Heart right ventricle (tissue), 16 donors: ENCODE measurements around the gene FBXO2. TPM values are rescaled to one million over a fixed set of nuclear protein-coding genes. Genes with fewer than 3 reads are reported as not detected.
A peak's percentile ranks its signal among the peaks of the same experiment; 100 is the strongest.

Source experiments
- ATAC-seq, 8 donors: fragments of 200-7000 bp; cut with Tn5 transposase; one replicate each; pipeline ENCODE4 v1.9.1; 2020; ENCODE audit warnings: mild to moderate bottlenecking in 8 of 8, moderate library complexity in 8 of 8, moderate number of reproducible peaks in 1 of 8
- DNase-seq, 2 donors: peaks; one replicate each; pipeline ENCODE4 v3.0.0-alpha.2; 2020
- H3K27ac ChIP-seq, 10 donors: fragments of 200-600 bp; sonication (generic) in 2 of 10; one replicate each; pipeline versions ENCODE4 v1.5.0 to v1.8.0; 2020 to 2022; ENCODE audit warnings: mild to moderate bottlenecking in 3 of 10
- H3K27me3 ChIP-seq, 7 donors: fragments of 200-600 bp; one replicate each; pipeline ENCODE4 v1.8.0; 2021 to 2022; ENCODE audit warnings: mild to moderate bottlenecking in 2 of 7
- H3K36me3 ChIP-seq, 9 donors: fragments of 200-600 bp; sonication (generic) in 1 of 9; one replicate each; pipeline versions ENCODE4 v1.5.0 to v1.8.0; 2020 to 2022; ENCODE audit warnings: mild to moderate bottlenecking in 2 of 9
- H3K4me1 ChIP-seq, 9 donors: fragments of 200-600 bp; sonication (generic) in 1 of 9; one replicate each; pipeline versions ENCODE4 v1.5.0 to v1.8.0; 2020 to 2022; ENCODE audit warnings: mild to moderate bottlenecking in 4 of 9
- H3K4me3 ChIP-seq, 10 donors: fragments of 200-600 bp; sonication (generic) in 2 of 10; one replicate each; pipeline versions ENCODE4 v1.5.0 to v1.8.0; 2020 to 2022; ENCODE audit warnings: mild to moderate bottlenecking in 7 of 10, moderate library complexity in 2 of 10
- H3K9me3 ChIP-seq, 11 donors: fragments of 200-600 bp in 10 of 11; sonication (generic) in 2 of 11; one replicate each; pipeline versions ENCODE4 v1.5.0 to v1.8.0; 2013 to 2022; ENCODE audit warnings: mild to moderate bottlenecking in 2 of 11, control low read depth in 1 of 11, moderate library complexity in 1 of 11
- WGBS, 2 donors: extraction: QIAGEN DNeasy Blood & Tissue Kit; methylation state at CpG; one replicate each; pipeline ENCODE4 v1.1.7; 2013; ENCODE audit warnings: inconsistent platforms in 1 of 2; 5-methylcytosine and 5-hydroxymethylcytosine counted together
- intact Hi-C, 10 donors: fragments of 100-400 bp; cut with DNase I; formaldehyde crosslinking; loops; one replicate each; pipeline versions ENCODE4 v1.11.1 to v1.14.2; 2022
- polyA plus RNA-seq, 2 donors: library from polyadenylated mRNA; stranded (reverse); fragments of 200-250 nt; gene quantifications; one replicate each; pipeline ENCODE4 v1.2.3, GENCODE V29; 2013
- total RNA-seq, 10 donors: library from RNA; stranded (reverse); fragmentation: NEBNext Ultra II Directional in 3 of 10; extraction: Animal tissue kit (Norgen Biotek cat#: 25700) in 3 of 10; gene quantifications; one replicate each; pipeline versions ENCODE4 v1.2.1 to v1.2.4, GENCODE V29; 2021 to 2023
- TF ChIP-seq, protein P1 (sequence below), 9 donors: fragments of 200-600 bp; sonication (generic) in 2 of 9; IDR thresholded peaks; one replicate each; pipeline versions ENCODE4 v1.5.0 to v1.8.0; 2021 to 2022; ENCODE audit warnings: antibody characterized with exemption in 9 of 9, mild to moderate bottlenecking in 5 of 9, moderate library complexity in 1 of 9
- donor health status: Arrhythmogenic right ventricular cardiomyopathy.
- donor health status: ischemic (EF 13 %, LVEDD 7.1; RV severe dilation, severe dysfunction).
- donor health status: healthy with polysubstance abuse.
- donor health status: DM: no; HTN: yes; CAD: no.
- donor health status: DM: no; HTN: no; CAD: no.
- donor health status: ischemic (EF 25% LVEDD 6.9; RV normal size, moderate dysfunction).
- donor health status: ischemic (EF 25% LVEDD 5.7; RV mildly dilated, moderate dysfunction).
- donor health status: healthy.
- donor health status: DM: yes; HTN: yes; CAD: no.
- donor health status: Ischemic cardiomyopathy.
- donor health status: ischemic (EF 35%, LVEDD 5.7; RV mildly dilated, moderate dysfunction).
- donor health status: nonischemic (EF 11% LVEDD 7.7; RV severe dilation, severe dysfunction).
- donor health status: DM: yes; HTN: yes; CAD: no.
- donor health status: PGD.
- donor health status: ischemic (EF 29% LVEDD 5.4; RV normal size, mild dysfunction).
- donor health status: nonischemic (EF 23%, LVEDD 6.1; RV moderate dilation, normal function).

The FBXO2 gene
- total and polyA plus RNA-seq, 12 donors, result 0.70 to 5.5 (median 2.0) TPM

DNA sequence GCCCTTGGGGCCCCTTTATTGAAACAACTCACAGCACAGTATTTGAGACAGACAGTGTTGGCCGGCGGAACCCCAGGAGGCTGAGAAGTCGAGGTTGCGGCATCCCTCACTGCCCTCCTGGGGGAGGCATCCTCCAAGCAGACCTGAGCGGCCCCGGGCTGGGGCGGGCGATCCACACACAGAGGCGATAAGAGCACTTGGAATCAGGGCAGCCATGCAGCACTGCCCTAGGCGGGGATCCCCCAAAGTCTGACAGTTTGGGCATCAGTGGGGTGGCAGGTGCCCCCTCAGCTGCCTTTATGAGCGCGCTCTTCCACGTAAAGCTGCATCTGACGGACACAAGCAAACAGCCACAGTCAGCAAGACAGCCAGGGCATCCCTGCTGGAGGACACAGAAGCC is 20.3 kb upstream of the FBXO2 start:
- DNase-seq, result no peak

DNA sequence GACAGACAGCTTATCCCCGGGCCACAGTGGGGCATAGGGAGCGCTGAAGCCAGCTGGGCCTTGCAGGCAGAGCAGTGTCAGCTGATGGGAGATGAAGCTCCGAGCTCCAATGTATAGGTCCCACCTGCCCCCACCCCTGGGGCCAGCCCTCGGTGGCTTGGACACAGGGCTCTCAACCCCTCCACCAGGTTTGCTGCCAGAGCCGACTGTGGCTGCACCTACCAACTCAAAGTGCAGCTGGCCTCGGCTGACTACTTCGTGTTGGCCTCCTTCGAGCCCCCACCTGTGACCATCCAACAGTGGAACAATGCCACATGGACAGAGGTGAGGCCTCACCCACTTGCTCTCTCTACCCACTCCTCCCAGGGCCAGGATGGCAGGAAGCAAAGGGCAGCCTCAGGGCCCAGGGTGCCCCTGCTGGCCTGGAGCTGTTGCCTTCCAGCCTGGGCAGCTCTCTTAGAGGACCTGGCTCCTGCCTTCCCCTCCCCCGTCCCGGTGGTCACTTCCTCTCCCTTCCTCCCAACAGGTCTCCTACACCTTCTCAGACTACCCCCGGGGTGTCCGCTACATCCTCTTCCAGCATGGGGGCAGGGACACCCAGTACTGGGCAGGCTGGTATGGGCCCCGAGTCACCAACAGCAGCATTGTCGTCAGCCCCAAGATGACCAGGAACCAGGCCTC is 19.0 kb upstream of the FBXO2 start:
- Histone ChIP-seq H3K4me3 (no peak overlapping the region), H3K36me3 (peaks cover 0 to 88% (median 21%) of the 10 kb centered on the region in 9 donors), H3K4me1 (peaks cover 0 to 6% (median 0%) of the 10 kb centered on the region in 9 donors), H3K27me3 (no peaks in the 10 kb centered on the region), H3K27ac (no peak overlapping the region), H3K9me3 (no peaks in the 10 kb centered on the region)
- DNase-seq, result no peak
- WGBS, 2 donors, result 94 to 95% methylated on average over 14 of the region's 14 CpGs
- ATAC-seq, result no peak
- TF ChIP-seq, protein P1, sequence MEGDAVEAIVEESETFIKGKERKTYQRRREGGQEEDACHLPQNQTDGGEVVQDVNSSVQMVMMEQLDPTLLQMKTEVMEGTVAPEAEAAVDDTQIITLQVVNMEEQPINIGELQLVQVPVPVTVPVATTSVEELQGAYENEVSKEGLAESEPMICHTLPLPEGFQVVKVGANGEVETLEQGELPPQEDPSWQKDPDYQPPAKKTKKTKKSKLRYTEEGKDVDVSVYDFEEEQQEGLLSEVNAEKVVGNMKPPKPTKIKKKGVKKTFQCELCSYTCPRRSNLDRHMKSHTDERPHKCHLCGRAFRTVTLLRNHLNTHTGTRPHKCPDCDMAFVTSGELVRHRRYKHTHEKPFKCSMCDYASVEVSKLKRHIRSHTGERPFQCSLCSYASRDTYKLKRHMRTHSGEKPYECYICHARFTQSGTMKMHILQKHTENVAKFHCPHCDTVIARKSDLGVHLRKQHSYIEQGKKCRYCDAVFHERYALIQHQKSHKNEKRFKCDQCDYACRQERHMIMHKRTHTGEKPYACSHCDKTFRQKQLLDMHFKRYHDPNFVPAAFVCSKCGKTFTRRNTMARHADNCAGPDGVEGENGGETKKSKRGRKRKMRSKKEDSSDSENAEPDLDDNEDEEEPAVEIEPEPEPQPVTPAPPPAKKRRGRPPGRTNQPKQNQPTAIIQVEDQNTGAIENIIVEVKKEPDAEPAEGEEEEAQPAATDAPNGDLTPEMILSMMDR (IDR thresholded peaks at IDR 0.05), result no peak
- intact Hi-C loops, result no loop called here

More for the DNA sequence above, 20.3 kb upstream of the FBXO2 start:
- Histone ChIP-seq H3K36me3 (peaks cover 0 to 77% (median 21%) of the 10 kb centered on the region in 9 donors), H3K27me3 (no peaks in the 10 kb centered on the region), H3K27ac (no peak overlapping the region), H3K4me1 (peaks cover 0 to 6% (median 0%) of the 10 kb centered on the region in 9 donors), H3K9me3 (no peaks in the 10 kb centered on the region), H3K4me3 (no peak overlapping the region)
- intact Hi-C loops, result no loop called here
- 97 to 98% methylated on average over 14 of the region's 14 CpGs for WGBS, 2 donors
- no peak for ATAC-seq
- TF ChIP-seq, protein P1 (IDR thresholded peaks at IDR 0.05), result no peak

DNA sequence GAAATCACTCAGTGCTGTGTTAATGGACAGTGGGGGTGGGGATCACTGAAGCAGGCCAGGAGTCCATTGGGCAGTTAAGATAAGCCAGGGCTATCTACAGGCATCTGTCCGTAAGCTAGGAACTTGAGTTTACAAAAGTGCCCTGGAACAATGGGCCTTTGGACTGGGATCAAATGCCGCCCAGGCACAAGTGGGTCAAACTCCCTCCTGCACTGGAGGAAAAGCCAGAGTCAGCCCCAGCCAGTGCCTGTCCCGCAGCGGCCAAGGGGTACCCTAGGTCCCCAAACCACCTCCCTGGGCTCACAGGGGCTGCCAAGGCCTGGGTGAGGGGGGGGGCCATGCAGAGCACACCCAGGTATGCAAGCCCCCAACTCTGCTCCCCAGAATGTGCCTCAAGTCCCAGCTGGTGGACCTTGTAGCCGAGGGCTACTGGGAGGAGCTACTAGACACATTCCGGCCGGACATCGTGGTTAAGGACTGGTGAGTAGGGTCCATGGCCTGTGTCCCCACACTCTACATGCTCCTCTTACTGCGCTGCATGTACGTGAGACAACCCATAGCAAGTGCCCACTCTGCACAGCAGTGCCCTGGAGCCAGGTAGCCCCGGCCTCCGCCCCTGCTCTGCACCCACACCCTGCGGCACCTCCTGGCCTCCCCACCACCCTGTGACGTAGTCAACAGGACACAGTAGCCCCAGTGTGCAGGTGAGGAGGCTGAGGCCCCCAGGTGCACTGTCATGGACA is 17.5 kb upstream of the FBXO2 start:
- H3K27me3 ChIP-seq, result no peaks in the 10 kb centered on the region
- no peak for DNase-seq
- H3K4me1 ChIP-seq, result peaks cover 0 to 15% (median 5%) of the 10 kb centered on the region in 9 donors
- H3K36me3 ChIP-seq, result peaks cover 0 to 77% (median 21%) of the 10 kb centered on the region in 9 donors
- no peak overlapping the region for H3K27ac ChIP-seq
- peak in 2 of 8 donors; percentile 21 to 22 for ATAC-seq
- TF ChIP-seq, protein P1 (IDR thresholded peaks at IDR 0.05), result no peak
- WGBS, 2 donors, result 86 to 91% methylated on average over 14 of the region's 14 CpGs
- H3K9me3 ChIP-seq, result no peaks in the 10 kb centered on the region
- no peak overlapping the region for H3K4me3 ChIP-seq
- intact Hi-C loops, result no loop called here

DNA sequence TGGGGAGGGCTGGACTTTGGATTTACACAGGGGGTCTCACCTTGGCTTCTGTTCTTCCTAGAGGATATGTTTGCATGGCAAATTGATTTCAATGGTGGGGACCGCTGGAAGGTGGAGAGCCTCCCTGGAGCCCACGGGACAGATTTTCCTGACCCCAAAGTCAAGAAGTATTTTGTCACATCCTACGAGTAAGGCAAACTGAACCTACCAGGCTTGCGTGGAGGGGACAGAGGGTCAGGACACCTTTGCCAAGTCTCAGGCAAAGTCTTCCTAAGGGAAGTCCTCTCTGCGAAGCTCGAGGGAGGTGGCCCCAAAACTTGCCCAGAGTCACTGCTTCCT is 16.9 kb upstream of the FBXO2 start:
- peak overlapping the region in 1 of 10 donors; percentile 0 for H3K27ac ChIP-seq
- whole genome bisulfite sequencing, 2 donors, result 85 to 86% methylated on average over 6 of the region's 6 CpGs
- H3K27me3 ChIP-seq, result no peaks in the 10 kb centered on the region
- H3K4me3 ChIP-seq, result no peak overlapping the region
- H3K4me1 ChIP-seq, result peaks cover 0 to 15% (median 5%) of the 10 kb centered on the region in 9 donors
- TF ChIP-seq, protein P1 (IDR thresholded peaks at IDR 0.05), result no peak
- no peaks in the 10 kb centered on the region for H3K9me3 ChIP-seq
- ATAC-seq (no peak), DNase-seq (no peak)
- peaks cover 0 to 72% (median 16%) of the 10 kb centered on the region in 9 donors for H3K36me3 ChIP-seq
- intact Hi-C loops, result no loop called here
